DOHH2 (cell line): ENCODE measurements around the gene LRG1.

Experiments used
- H3F3A ChIP-seq: fragments of 200-600 bp; sonication (generic), shearing (Covaris generic); 2 replicates; pipeline ENCODE4 v1.6.0; 2016; ENCODE audit warnings: antibody characterized with exemption, mild to moderate bottlenecking; ENCODE audit not compliant: control insufficient read depth, insufficient read depth
- H3K27ac ChIP-seq: fragments of 200-600 bp; sonication (generic); 2 replicates; pipeline ENCODE4 v1.5.1; 2014; ENCODE audit warnings: low read depth, mild to moderate bottlenecking, low read length, moderate library complexity
- H3K27me3 ChIP-seq: fragments of 200-600 bp; sonication (generic); 2 replicates; pipeline ENCODE4 v1.6.1; 2014; ENCODE audit warnings: mild to moderate bottlenecking, low read length, mixed read lengths; ENCODE audit not compliant: control insufficient read depth
- H3K36me3 ChIP-seq: fragments of 200-600 bp; sonication (generic); 2 replicates; pipeline ENCODE4 v1.6.1; 2014; ENCODE audit warnings: mild to moderate bottlenecking, low read length, moderate library complexity, mixed read lengths; ENCODE audit not compliant: control insufficient read depth
- H3K4me1 ChIP-seq: fragments of 200-600 bp; sonication (generic); 2 replicates; pipeline ENCODE4 v1.6.1; 2014; ENCODE audit warnings: mild to moderate bottlenecking, low read length, mixed read lengths; ENCODE audit not compliant: control insufficient read depth
- H3K4me2 ChIP-seq: fragments of 200-600 bp; sonication (generic); 2 replicates; pipeline ENCODE4 v1.6.0; 2014; ENCODE audit warnings: mild to moderate bottlenecking, low read length, moderate library complexity
- H3K4me3 ChIP-seq: fragments of 200-600 bp; sonication (generic); 2 replicates; pipeline ENCODE4 v1.5.1; 2014; ENCODE audit warnings: mild to moderate bottlenecking, low read length, mixed read lengths
- H3K79me2 ChIP-seq: fragments of 200-600 bp; sonication (generic); 2 replicates; pipeline ENCODE4 v1.6.1; 2014; ENCODE audit warnings: mild to moderate bottlenecking, low read length, mixed read lengths; ENCODE audit not compliant: control insufficient read depth
- H3K9me2 ChIP-seq: fragments of 200-600 bp; sonication (generic); replicated peaks from 2 replicates; pipeline ENCODE4 v1.6.1; 2014; ENCODE audit warnings: mild to moderate bottlenecking, low read length, mixed read lengths; ENCODE audit not compliant: control insufficient read depth
- H3K9me3 ChIP-seq: fragments of 200-600 bp; sonication (generic); 2 replicates; pipeline ENCODE4 v1.6.1; 2014; ENCODE audit warnings: antibody characterized with exemption, low read length, mixed read lengths; ENCODE audit not compliant: control insufficient read depth, insufficient read depth
- H4K20me1 ChIP-seq: fragments of 200-600 bp; sonication (generic); 2 replicates; pipeline ENCODE4 v1.6.0; 2014; ENCODE audit warnings: low read depth, mild to moderate bottlenecking, antibody characterized with exemption, low read length, moderate library complexity; ENCODE audit not compliant: control insufficient read depth, insufficient read depth
- CTCF ChIP-seq: fragments of 200-600 bp; sonication (generic); IDR thresholded peaks from one replicate; pipeline ENCODE4 v1.5.1; 2014; ENCODE audit warnings: antibody characterized with exemption, mild to moderate bottlenecking, low read depth, low read length; ENCODE audit not compliant: poor library complexity, severe bottlenecking
- EZH2phosphoT487 ChIP-seq: fragments of 200-600 bp; sonication (generic); IDR thresholded peaks from 2 replicates; pipeline ENCODE4 v1.6.1; 2017; ENCODE audit warnings: borderline replicate concordance, mild to moderate bottlenecking, antibody characterized with exemption, low read length, moderate library complexity, mixed read lengths

Gene LRG1

GRCh38 chr19:4518345-4519171 is 21.3 kb downstream of the LRG1 start, which contains the start of gene PLIN4:
PLIN4 (minus strand) TSS chr19:4518486; CDS start chr19:4518272, 214 bp downstream.
- no peaks in the 10 kb centered on the region for H3F3A ChIP-seq
- no peaks in the 10 kb centered on the region for H3K9me2 ChIP-seq
- TF ChIP-seq CTCF (no peak), EZH2phosphoT487 (no peak)
- no peaks in the 10 kb centered on the region for H3K9me3 ChIP-seq
- H3K4me3 ChIP-seq, result no peak within 1 kb of the TSS
- H3K4me1 ChIP-seq, result no peaks in the 10 kb centered on the region
- no peaks in the 10 kb centered on the region for H3K27me3 ChIP-seq
- no peaks in the 10 kb centered on the region for H4K20me1 ChIP-seq
- H3K36me3 ChIP-seq, result no peaks in the 10 kb centered on the region
- no peak within 1 kb of the TSS for H3K4me2 ChIP-seq
- H3K27ac ChIP-seq, result no peak within 1 kb of the TSS
- H3K79me2 ChIP-seq, result no peaks in the 10 kb centered on the region

DNA sequence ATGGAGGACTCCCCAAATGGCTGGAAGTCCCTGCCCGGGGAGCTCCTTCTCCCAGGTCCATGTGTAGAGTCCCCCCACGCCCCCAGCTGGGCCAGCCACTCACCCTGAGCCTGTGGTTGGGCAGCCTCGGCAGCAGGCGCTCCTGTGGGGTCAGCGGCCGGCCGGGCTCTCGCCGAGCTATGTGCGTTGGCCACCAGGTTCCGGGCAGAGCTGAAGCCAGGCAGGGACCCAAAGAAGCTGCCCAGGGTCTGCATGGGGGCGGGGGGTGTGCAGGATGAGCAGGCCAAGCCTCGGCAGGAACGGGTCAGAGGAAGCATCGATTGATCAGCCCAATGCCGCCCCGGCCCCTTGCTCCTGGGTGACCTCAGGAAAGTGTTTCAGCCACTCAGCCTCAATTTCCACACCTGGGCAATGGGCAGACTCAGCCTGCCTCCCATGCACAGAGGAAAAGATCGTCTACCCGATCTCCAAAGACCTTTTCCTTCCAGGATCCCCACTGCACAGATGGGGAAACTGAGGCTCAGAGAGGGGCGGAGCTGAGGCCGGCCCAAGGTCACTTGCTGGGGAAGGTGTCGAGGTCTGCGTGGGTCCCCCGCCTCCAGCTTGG is 22.3 kb downstream of the LRG1 start:
- TF ChIP-seq CTCF (no peak), EZH2phosphoT487 (no peak)
- Histone ChIP-seq H3F3A (no peaks in the 10 kb centered on the region), H3K27ac (no peak overlapping the region), H3K36me3 (no peaks in the 10 kb centered on the region), H3K4me2 (no peak overlapping the region), H3K9me3 (no peaks in the 10 kb centered on the region), H4K20me1 (no peaks in the 10 kb centered on the region), H3K4me1 (no peaks in the 10 kb centered on the region), H3K79me2 (no peaks in the 10 kb centered on the region), H3K4me3 (no peak overlapping the region), H3K9me2 (no peaks in the 10 kb centered on the region), H3K27me3 (no peaks in the 10 kb centered on the region)

DNA sequence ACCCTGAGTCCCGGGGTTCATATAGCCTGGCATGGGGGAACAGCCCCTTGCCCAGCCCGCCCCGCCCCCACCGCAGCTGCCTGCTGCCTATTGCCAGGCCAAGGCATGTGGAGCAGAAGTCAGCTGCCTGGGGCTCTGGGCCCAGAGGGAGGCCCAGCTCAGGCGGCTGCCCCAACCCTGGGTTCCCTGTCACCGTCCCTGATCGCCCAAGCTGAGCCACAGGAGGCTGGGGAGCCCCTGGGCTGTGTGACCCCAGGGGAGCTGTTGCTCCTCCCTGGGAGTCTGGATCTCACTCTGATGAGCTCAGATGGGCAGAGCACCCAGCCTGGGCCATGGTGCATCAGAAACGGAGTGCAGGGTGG is 22.9 kb downstream of the LRG1 start:
- Histone ChIP-seq H3K4me2 (no peak overlapping the region), H3F3A (no peaks in the 10 kb centered on the region), H3K9me3 (no peaks in the 10 kb centered on the region), H3K9me2 (no peaks in the 10 kb centered on the region), H3K79me2 (no peaks in the 10 kb centered on the region), H3K36me3 (no peaks in the 10 kb centered on the region), H3K27me3 (no peaks in the 10 kb centered on the region), H3K27ac (no peak overlapping the region), H3K4me3 (no peak overlapping the region), H4K20me1 (no peaks in the 10 kb centered on the region), H3K4me1 (no peaks in the 10 kb centered on the region)
- TF ChIP-seq CTCF (no peak), EZH2phosphoT487 (no peak)
